GM19395 (cell line): ENCODE results near the gene DNER.
A peak's percentile ranks its signal among the peaks of the same experiment; 100 is the strongest.
"Not testable (repeated sequence)": the region's sequence is repeated elsewhere in the genome, so short reads cannot be mapped to it uniquely, and the experiment has no call there.

ENCODE experiments used
- ATAC-seq: cut with Tn5 transposase; IDR thresholded peaks from one replicate; pipeline ENCODE4 v1.9.1; 2021; ENCODE audit warnings: mild to moderate bottlenecking, moderate library complexity; ENCODE audit not compliant: unreplicated experiment

Gene DNER

GRCh38 chr2:229715895-229716507, 1.6 kb upstream of the DNER start:
- ATAC-seq, result no peak

GRCh38 chr2:229714736-229715541, 584 bp upstream of the DNER start:
- peak; percentile 39 for ATAC-seq

- peak; percentile 40 for ATAC-seq
Observed at GRCh38 chr2:229713371-229714079, 830 bp downstream of the DNER start.

GRCh38 chr2:229712136-229712535, 2.2 kb downstream of the DNER start:
- ATAC-seq, result no peak

GRCh38 chr2:229708335-229708734, 6.0 kb downstream of the DNER start:
- ATAC-seq, result no peak

- ATAC-seq, result no peak
Observed at GRCh38 chr2:229703909-229704630, 10.3 kb downstream of the DNER start.

GRCh38 chr2:229701716-229702115, 12.6 kb downstream of the DNER start:
- no peak for ATAC-seq

GRCh38 chr2:229701062-229701461, 13.3 kb downstream of the DNER start:
- no peak for ATAC-seq

- no peak for ATAC-seq
Observed at GRCh38 chr2:229695961-229696360, 18.4 kb downstream of the DNER start.

- not testable (repeated sequence) for ATAC-seq
Observed at GRCh38 chr2:229693845-229694244, 20.5 kb downstream of the DNER start.

- no peak for ATAC-seq
Observed at GRCh38 chr2:229691631-229692030, 22.7 kb downstream of the DNER start.

GRCh38 chr2:229689307-229689839, 25.0 kb downstream of the DNER start:
- no peak for ATAC-seq

GRCh38 chr2:229688141-229688540, 26.2 kb downstream of the DNER start:
- no peak for ATAC-seq

GRCh38 chr2:229686122-229686919, 28.0 kb downstream of the DNER start:
- ATAC-seq, result no peak

- no peak for ATAC-seq
Observed at GRCh38 chr2:229684942-229685562, 29.3 kb downstream of the DNER start.

- ATAC-seq, result no peak
Observed at GRCh38 chr2:229679393-229680125, 34.8 kb downstream of the DNER start.

GRCh38 chr2:229675569-229675968, 38.8 kb downstream of the DNER start:
- ATAC-seq, result no peak

- ATAC-seq, result no peak
Observed at GRCh38 chr2:229674830-229675530, 39.4 kb downstream of the DNER start.
